ENCODE measurements around the gene ATP6V0A1.

Gene ATP6V0A1

GRCh38 chr17:42522798-42523278, 64.2 kb downstream of the ATP6V0A1 start:
- no peak for TF ChIP-seq CTCF (IDR thresholded peaks at IDR 0.05; ENCODE audit: low read depth, low read length, missing control alignments)
- no peak overlapping the region for H3K4me3 ChIP-seq (replicated peaks; ENCODE audit: low read depth, low read length)

GRCh38 chr17:42525221-42525620, 66.5 kb downstream of the ATP6V0A1 start:
- no peak for DNase-seq (ENCODE audit: extremely low read depth, low read depth)
- H3K4me3 ChIP-seq (replicated peaks; ENCODE audit: low read depth, low read length) = no peak overlapping the region
- TF ChIP-seq CTCF (IDR thresholded peaks at IDR 0.05; ENCODE audit: low read depth, low read length, missing control alignments) = no peak

More at GRCh38 chr17:42522798-42523278, 64.2 kb downstream of the ATP6V0A1 start:
- DNase-seq (ENCODE audit: extremely low read depth, low read depth) = no peak

GRCh38 chr17:42526031-42526444, 67.4 kb downstream of the ATP6V0A1 start:
- TF ChIP-seq CTCF (IDR thresholded peaks at IDR 0.05; ENCODE audit: low read depth, low read length, missing control alignments) = no peak
- H3K4me3 ChIP-seq (replicated peaks; ENCODE audit: low read depth, low read length) = no peak overlapping the region
- no peak for DNase-seq (ENCODE audit: extremely low read depth, low read depth)

GRCh38 chr17:42527932-42528331, 69.3 kb downstream of the ATP6V0A1 start:
- no peak for TF ChIP-seq CTCF (IDR thresholded peaks at IDR 0.05; ENCODE audit: low read depth, low read length, missing control alignments)
- H3K4me3 ChIP-seq (replicated peaks; ENCODE audit: low read depth, low read length) = no peak overlapping the region
- no peak for DNase-seq (ENCODE audit: extremely low read depth, low read depth)

- DNase-seq (ENCODE audit: extremely low read depth, low read depth) = no peak
- no peak overlapping the region for H3K4me3 ChIP-seq (replicated peaks; ENCODE audit: low read depth, low read length)
- TF ChIP-seq CTCF (IDR thresholded peaks at IDR 0.05; ENCODE audit: low read depth, low read length, missing control alignments) = no peak
Observed at GRCh38 chr17:42529061-42529460, 70.4 kb downstream of the ATP6V0A1 start.

GRCh38 chr17:42530952-42531454, 72.3 kb downstream of the ATP6V0A1 start:
- H3K4me3 ChIP-seq (replicated peaks; ENCODE audit: low read depth, low read length) = no peak overlapping the region
- DNase-seq (ENCODE audit: extremely low read depth, low read depth) = no peak
- no peak for TF ChIP-seq CTCF (IDR thresholded peaks at IDR 0.05; ENCODE audit: low read depth, low read length, missing control alignments)
